OCI-LY1 (cell line): ENCODE data around the gene SLC49A3.

ENCODE experiments used
- CTCF ChIP-seq: fragments of 200-600 bp; sonication (generic), shearing (Covaris generic); IDR thresholded peaks from 2 replicates; pipeline ENCODE4 v1.5.1; 2017; ENCODE audit warnings: mild to moderate bottlenecking, antibody characterized with exemption, low read length, moderate library complexity, mixed read lengths
- EZH2 ChIP-seq: fragments of 200-600 bp; sonication (generic), shearing (Covaris generic); IDR thresholded peaks from 2 replicates; pipeline ENCODE4 v1.8.0; 2017; ENCODE audit warnings: borderline replicate concordance, mixed run types, mild to moderate bottlenecking, antibody characterized with exemption, low read length, moderate library complexity, mixed read lengths

GRCh38 chr4:684623-685327 lies 4.2 kb downstream of the SLC49A3 start:
- no peak for TF ChIP-seq CTCF
- TF ChIP-seq EZH2: no peak
